GM23338 (cell line): Measurements from ENCODE around the gene MUC5AC. TPM values are rescaled to one million over a fixed set of nuclear protein-coding genes. Genes with fewer than 3 reads are reported as not detected.

Experiments used
- ATAC-seq: fragments of 200-7000 bp; cut with Tn5 transposase; 3 replicates; pipeline ENCODE4 v1.9.1; 2020
- DNase-seq: peaks from one replicate; pipeline ENCODE4 v3.0.0-alpha.2; 2015; ENCODE audit warnings: low spot score
- H2AFZ ChIP-seq: fragments of 200-600 bp; sonication (generic); 2 replicates; pipeline ENCODE4 v1.8.0; 2016; ENCODE audit warnings: antibody characterized with exemption, mild to moderate bottlenecking, moderate library complexity
- H3F3A ChIP-seq: fragments of 200-600 bp; sonication (generic); replicated peaks from 2 replicates; pipeline ENCODE4 v1.8.0; 2017; ENCODE audit warnings: antibody characterized with exemption, mixed run types, low read depth
- H3K27ac ChIP-seq: fragments of 200-600 bp; sonication (generic); 2 replicates; pipeline ENCODE4 v1.6.1; 2016; ENCODE audit warnings: low read depth
- H3K27me3 ChIP-seq: fragments of 200-600 bp; sonication (generic); 2 replicates; pipeline ENCODE4 v1.8.0; 2016; ENCODE audit warnings: mild to moderate bottlenecking, mixed run types, moderate library complexity; ENCODE audit not compliant: insufficient read depth
- H3K36me3 ChIP-seq: fragments of 200-600 bp; sonication (generic); 2 replicates; pipeline ENCODE4 v1.8.0; 2016; ENCODE audit warnings: mild to moderate bottlenecking; ENCODE audit not compliant: insufficient read depth
- H3K4me1 ChIP-seq: fragments of 200-600 bp; sonication (generic); 2 replicates; pipeline ENCODE4 v1.8.0; 2016; ENCODE audit warnings: mild to moderate bottlenecking, moderate library complexity; ENCODE audit not compliant: insufficient read depth
- H3K4me2 ChIP-seq: fragments of 200-600 bp; sonication (generic); 2 replicates; pipeline ENCODE4 v1.7.1; 2017; ENCODE audit warnings: mixed run types
- H3K4me3 ChIP-seq: fragments of 200-600 bp; sonication (generic); 2 replicates; pipeline ENCODE4 v1.6.1; 2016; ENCODE audit warnings: mixed run types
- H3K79me2 ChIP-seq: fragments of 200-600 bp; sonication (generic); replicated peaks from 2 replicates; pipeline ENCODE4 v1.8.0; 2017; ENCODE audit warnings: mild to moderate bottlenecking; ENCODE audit not compliant: insufficient read depth
- H3K9me2 ChIP-seq: fragments of 200-600 bp; sonication (generic); 2 replicates; pipeline ENCODE4 v1.8.0; 2017; ENCODE audit not compliant: insufficient read depth
- H4K20me1 ChIP-seq: fragments of 200-600 bp; sonication (generic); replicated peaks from 2 replicates; pipeline ENCODE4 v1.8.0; 2017; ENCODE audit warnings: mild to moderate bottlenecking; ENCODE audit not compliant: insufficient read depth
- H3K27ac Mint-ChIP-seq: 2 replicates; pipeline ENCODE4 v1.8.0; 2020; ENCODE audit warnings: inconsistent platforms, mild to moderate bottlenecking, moderate library complexity, mixed read lengths
- H3K27me3 Mint-ChIP-seq: 3 replicates; pipeline ENCODE4 v1.8.0; 2022; ENCODE audit warnings: low read depth, mild to moderate bottlenecking, moderate library complexity, mixed read lengths, inconsistent platforms; ENCODE audit not compliant: insufficient read depth, poor library complexity
- H3K36me3 Mint-ChIP-seq: 3 replicates; pipeline ENCODE4 v1.8.0; 2021; ENCODE audit warnings: low read depth, mild to moderate bottlenecking, inconsistent platforms, moderate library complexity, mixed read lengths
- H3K4me1 Mint-ChIP-seq: 3 replicates; pipeline ENCODE4 v1.8.0; 2020; ENCODE audit warnings: mild to moderate bottlenecking, inconsistent platforms, mixed read lengths
- H3K4me3 Mint-ChIP-seq: 3 replicates; pipeline ENCODE4 v1.8.0; 2021; ENCODE audit warnings: moderate library complexity, mild to moderate bottlenecking, inconsistent platforms, mixed read lengths
- H3K9me3 Mint-ChIP-seq: 3 replicates; pipeline ENCODE4 v1.8.0; 2020; ENCODE audit warnings: moderate library complexity, mild to moderate bottlenecking, inconsistent platforms, mixed read lengths
- CREB1 ChIP-seq: fragments of 250-450 bp; sonication (Bioruptor Pico); IDR thresholded peaks from 2 replicates; pipeline ENCODE4 v1.5.0; 2020; ENCODE audit warnings: low read depth, mild to moderate bottlenecking, moderate library complexity
- EZH2 ChIP-seq: fragments of 200-600 bp; sonication (generic); IDR thresholded peaks from one replicate; pipeline ENCODE4 v1.8.0; 2017; ENCODE audit warnings: antibody characterized with exemption, mild to moderate bottlenecking, low read depth; ENCODE audit not compliant: unreplicated experiment
- EZH2phosphoT487 ChIP-seq: fragments of 200-600 bp; sonication (generic); IDR thresholded peaks from one replicate; pipeline ENCODE4 v1.8.1; 2018; ENCODE audit warnings: antibody characterized with exemption; ENCODE audit not compliant: unreplicated experiment
- JUNB ChIP-seq: IDR thresholded peaks from one replicate; pipeline ENCODE4 v1.6.1; 2016; ENCODE audit warnings: antibody characterized with exemption; ENCODE audit not compliant: unreplicated experiment
- NANOG ChIP-seq: IDR thresholded peaks from 2 replicates; pipeline ENCODE4 v1.6.1; 2016; ENCODE audit warnings: antibody characterized with exemption, borderline replicate concordance
- POLR2AphosphoS5 ChIP-seq: IDR thresholded peaks from 2 replicates; pipeline ENCODE4 v1.6.1; 2016; ENCODE audit warnings: antibody characterized with exemption, low read depth
- STAT1 ChIP-seq: IDR thresholded peaks from one replicate; pipeline ENCODE4 v1.6.1; 2016; ENCODE audit warnings: antibody characterized with exemption; ENCODE audit not compliant: unreplicated experiment
- ZNF114 ChIP-seq: fragments of 250-450 bp; sonication (Bioruptor Pico); IDR thresholded peaks from 2 replicates; pipeline ENCODE4 v1.5.0; 2020; ENCODE audit warnings: mild to moderate bottlenecking, moderate library complexity
- ZNF331 ChIP-seq: fragments of 250-450 bp; sonication (Bioruptor Pico); IDR thresholded peaks from 2 replicates; pipeline ENCODE4 v1.5.0; 2020; ENCODE audit warnings: low read depth, mild to moderate bottlenecking, moderate library complexity
- polyA plus RNA-seq: library from polyadenylated mRNA; unstranded; fragments of >200 nt; fragmentation: Nextera tagmentation; extraction: Ambion mirVana; gene quantifications from 2 replicates; pipeline ENCODE4 v1.2.1, GENCODE V29; 2016
- total RNA-seq: library from RNA; depleted of rRNA; stranded (reverse); fragments of >200 nt; shearing (Covaris generic); gene quantifications from 2 replicates; pipeline ENCODE4 v1.2.3, GENCODE V29; 2014
- TF ChIP-seq, protein P1 (sequence below), 2 experiments: fragments of 200-600 bp in 1 of 2; sonication (generic) in 1 of 2; conservative IDR thresholded peaks; 2 replicates each; pipeline versions ENCODE4 v1.5.1 to v1.6.1; 2016 to 2017; ENCODE audit warnings: antibody characterized with exemption in 2 of 2, low read depth in 2 of 2, mild to moderate bottlenecking in 2 of 2, moderate library complexity in 1 of 2
- TF ChIP-seq, protein P2 (sequence below): IDR thresholded peaks from 2 replicates; pipeline ENCODE4 v1.6.1; 2016; ENCODE audit warnings: antibody characterized with exemption
- TF ChIP-seq, protein P3 (sequence below): fragments of 250-450 bp; sonication (Bioruptor Pico); IDR thresholded peaks from 2 replicates; pipeline ENCODE4 v1.5.0; 2020; ENCODE audit warnings: mild to moderate bottlenecking, moderate library complexity
- TF ChIP-seq, protein P4 (sequence below): IDR thresholded peaks from one replicate; pipeline ENCODE4 v1.6.1; 2018; ENCODE audit warnings: antibody characterized with exemption; ENCODE audit not compliant: unreplicated experiment

Gene MUC5AC
- total and polyA plus RNA-seq, 2 experiments from 2014 or later: not detected

DNA sequence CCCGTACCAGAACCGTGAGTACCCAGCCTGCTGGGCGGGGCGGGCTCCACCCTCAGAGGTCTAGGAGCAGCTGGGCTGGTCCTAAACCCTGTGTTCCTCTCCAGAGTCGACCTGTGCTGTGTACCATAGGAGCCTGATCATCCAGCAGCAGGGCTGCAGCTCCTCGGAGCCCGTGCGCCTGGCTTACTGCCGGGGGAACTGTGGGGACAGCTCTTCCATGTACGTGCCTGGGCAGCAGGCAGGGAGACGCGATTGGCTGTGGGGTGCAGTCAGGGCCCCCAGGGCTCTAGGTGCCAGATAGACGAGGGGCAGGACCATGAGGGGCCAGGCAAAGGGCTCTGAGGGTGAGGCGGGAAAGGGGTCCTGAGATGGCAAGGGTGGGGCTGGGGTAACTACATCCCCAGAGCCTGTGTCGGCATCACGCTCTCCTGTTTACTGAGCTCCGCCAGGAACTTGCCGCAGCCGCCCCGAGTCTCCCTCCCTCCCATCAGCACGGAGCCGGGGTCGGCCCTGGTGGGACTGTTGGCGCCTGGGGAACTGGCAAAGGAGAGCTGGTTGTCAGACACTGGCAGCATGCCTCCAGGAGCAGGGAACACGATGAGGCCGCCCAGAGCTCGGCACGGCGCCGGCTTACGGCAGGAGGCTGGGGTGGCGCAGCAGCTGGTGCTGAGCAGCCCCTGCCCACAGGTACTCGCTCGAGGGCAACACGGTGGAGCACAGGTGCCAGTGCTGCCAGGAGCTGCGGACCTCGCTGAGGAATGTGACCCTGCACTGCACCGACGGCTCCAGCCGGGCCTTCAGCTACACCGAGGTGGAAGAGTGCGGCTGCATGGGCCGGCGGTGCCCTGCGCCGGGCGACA, 42.2 kb downstream of the MUC5AC start:
- Histone ChIP-seq H3K4me3 (no peak overlapping the region), H3K4me1 (no peaks in the 10 kb centered on the region), H2AFZ (no peak overlapping the region), H3K79me2 (no peaks in the 10 kb centered on the region), H3K36me3 (no peaks in the 10 kb centered on the region), H3K9me2 (no peaks in the 10 kb centered on the region), H3K27me3 (no peaks in the 10 kb centered on the region), H3K4me2 (no peak overlapping the region), H4K20me1 (no peaks in the 10 kb centered on the region), H3K27ac (no peak overlapping the region), H3F3A (no peaks in the 10 kb centered on the region)
- no peak overlapping the region for H3K4me3 Mint-ChIP-seq
- no peak for TF ChIP-seq ZNF114
- TF ChIP-seq, protein P1, sequence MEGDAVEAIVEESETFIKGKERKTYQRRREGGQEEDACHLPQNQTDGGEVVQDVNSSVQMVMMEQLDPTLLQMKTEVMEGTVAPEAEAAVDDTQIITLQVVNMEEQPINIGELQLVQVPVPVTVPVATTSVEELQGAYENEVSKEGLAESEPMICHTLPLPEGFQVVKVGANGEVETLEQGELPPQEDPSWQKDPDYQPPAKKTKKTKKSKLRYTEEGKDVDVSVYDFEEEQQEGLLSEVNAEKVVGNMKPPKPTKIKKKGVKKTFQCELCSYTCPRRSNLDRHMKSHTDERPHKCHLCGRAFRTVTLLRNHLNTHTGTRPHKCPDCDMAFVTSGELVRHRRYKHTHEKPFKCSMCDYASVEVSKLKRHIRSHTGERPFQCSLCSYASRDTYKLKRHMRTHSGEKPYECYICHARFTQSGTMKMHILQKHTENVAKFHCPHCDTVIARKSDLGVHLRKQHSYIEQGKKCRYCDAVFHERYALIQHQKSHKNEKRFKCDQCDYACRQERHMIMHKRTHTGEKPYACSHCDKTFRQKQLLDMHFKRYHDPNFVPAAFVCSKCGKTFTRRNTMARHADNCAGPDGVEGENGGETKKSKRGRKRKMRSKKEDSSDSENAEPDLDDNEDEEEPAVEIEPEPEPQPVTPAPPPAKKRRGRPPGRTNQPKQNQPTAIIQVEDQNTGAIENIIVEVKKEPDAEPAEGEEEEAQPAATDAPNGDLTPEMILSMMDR (conservative IDR thresholded peaks at IDR 0.05; ENCODE audit: low read depth in 2 of 2): no peak
- no peak for TF ChIP-seq EZH2
- no peak for TF ChIP-seq STAT1
- TF ChIP-seq EZH2phosphoT487: no peak
- TF ChIP-seq, protein P2, sequence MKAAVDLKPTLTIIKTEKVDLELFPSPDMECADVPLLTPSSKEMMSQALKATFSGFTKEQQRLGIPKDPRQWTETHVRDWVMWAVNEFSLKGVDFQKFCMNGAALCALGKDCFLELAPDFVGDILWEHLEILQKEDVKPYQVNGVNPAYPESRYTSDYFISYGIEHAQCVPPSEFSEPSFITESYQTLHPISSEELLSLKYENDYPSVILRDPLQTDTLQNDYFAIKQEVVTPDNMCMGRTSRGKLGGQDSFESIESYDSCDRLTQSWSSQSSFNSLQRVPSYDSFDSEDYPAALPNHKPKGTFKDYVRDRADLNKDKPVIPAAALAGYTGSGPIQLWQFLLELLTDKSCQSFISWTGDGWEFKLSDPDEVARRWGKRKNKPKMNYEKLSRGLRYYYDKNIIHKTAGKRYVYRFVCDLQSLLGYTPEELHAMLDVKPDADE: no peak
- TF ChIP-seq, protein P3, sequence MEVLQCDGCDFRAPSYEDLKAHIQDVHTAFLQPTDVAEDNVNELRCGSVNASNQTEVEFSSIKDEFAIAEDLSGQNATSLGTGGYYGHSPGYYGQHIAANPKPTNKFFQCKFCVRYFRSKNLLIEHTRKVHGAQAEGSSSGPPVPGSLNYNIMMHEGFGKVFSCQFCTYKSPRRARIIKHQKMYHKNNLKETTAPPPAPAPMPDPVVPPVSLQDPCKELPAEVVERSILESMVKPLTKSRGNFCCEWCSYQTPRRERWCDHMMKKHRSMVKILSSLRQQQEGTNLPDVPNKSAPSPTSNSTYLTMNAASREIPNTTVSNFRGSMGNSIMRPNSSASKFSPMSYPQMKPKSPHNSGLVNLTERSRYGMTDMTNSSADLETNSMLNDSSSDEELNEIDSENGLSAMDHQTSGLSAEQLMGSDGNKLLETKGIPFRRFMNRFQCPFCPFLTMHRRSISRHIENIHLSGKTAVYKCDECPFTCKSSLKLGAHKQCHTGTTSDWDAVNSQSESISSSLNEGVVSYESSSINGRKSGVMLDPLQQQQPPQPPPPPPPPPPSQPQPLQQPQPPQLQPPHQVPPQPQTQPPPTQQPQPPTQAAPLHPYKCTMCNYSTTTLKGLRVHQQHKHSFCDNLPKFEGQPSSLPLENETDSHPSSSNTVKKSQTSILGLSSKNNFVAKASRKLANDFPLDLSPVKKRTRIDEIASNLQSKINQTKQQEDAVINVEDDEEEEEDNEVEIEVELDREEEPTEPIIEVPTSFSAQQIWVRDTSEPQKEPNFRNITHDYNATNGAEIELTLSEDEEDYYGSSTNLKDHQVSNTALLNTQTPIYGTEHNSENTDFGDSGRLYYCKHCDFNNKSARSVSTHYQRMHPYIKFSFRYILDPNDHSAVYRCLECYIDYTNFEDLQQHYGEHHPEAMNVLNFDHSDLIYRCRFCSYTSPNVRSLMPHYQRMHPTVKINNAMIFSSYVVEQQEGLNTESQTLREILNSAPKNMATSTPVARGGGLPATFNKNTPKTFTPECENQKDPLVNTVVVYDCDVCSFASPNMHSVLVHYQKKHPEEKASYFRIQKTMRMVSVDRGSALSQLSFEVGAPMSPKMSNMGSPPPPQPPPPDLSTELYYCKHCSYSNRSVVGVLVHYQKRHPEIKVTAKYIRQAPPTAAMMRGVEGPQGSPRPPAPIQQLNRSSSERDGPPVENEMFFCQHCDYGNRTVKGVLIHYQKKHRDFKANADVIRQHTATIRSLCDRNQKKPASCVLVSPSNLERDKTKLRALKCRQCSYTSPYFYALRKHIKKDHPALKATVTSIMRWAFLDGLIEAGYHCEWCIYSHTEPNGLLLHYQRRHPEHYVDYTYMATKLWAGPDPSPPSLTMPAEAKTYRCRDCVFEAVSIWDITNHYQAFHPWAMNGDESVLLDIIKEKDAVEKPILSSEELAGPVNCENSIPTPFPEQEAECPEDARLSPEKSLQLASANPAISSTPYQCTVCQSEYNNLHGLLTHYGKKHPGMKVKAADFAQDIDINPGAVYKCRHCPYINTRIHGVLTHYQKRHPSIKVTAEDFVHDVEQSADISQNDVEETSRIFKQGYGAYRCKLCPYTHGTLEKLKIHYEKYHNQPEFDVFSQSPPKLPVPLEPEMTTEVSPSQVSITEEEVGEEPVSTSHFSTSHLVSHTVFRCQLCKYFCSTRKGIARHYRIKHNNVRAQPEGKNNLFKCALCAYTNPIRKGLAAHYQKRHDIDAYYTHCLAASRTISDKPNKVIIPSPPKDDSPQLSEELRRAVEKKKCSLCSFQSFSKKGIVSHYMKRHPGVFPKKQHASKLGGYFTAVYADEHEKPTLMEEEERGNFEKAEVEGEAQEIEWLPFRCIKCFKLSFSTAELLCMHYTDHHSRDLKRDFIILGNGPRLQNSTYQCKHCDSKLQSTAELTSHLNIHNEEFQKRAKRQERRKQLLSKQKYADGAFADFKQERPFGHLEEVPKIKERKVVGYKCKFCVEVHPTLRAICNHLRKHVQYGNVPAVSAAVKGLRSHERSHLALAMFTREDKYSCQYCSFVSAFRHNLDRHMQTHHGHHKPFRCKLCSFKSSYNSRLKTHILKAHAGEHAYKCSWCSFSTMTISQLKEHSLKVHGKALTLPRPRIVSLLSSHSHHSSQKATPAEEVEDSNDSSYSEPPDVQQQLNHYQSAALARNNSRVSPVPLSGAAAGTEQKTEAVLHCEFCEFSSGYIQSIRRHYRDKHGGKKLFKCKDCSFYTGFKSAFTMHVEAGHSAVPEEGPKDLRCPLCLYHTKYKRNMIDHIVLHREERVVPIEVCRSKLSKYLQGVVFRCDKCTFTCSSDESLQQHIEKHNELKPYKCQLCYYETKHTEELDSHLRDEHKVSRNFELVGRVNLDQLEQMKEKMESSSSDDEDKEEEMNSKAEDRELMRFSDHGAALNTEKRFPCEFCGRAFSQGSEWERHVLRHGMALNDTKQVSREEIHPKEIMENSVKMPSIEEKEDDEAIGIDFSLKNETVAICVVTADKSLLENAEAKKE (CRISPR knock-in tag): no peak
- TF ChIP-seq, protein P4, sequence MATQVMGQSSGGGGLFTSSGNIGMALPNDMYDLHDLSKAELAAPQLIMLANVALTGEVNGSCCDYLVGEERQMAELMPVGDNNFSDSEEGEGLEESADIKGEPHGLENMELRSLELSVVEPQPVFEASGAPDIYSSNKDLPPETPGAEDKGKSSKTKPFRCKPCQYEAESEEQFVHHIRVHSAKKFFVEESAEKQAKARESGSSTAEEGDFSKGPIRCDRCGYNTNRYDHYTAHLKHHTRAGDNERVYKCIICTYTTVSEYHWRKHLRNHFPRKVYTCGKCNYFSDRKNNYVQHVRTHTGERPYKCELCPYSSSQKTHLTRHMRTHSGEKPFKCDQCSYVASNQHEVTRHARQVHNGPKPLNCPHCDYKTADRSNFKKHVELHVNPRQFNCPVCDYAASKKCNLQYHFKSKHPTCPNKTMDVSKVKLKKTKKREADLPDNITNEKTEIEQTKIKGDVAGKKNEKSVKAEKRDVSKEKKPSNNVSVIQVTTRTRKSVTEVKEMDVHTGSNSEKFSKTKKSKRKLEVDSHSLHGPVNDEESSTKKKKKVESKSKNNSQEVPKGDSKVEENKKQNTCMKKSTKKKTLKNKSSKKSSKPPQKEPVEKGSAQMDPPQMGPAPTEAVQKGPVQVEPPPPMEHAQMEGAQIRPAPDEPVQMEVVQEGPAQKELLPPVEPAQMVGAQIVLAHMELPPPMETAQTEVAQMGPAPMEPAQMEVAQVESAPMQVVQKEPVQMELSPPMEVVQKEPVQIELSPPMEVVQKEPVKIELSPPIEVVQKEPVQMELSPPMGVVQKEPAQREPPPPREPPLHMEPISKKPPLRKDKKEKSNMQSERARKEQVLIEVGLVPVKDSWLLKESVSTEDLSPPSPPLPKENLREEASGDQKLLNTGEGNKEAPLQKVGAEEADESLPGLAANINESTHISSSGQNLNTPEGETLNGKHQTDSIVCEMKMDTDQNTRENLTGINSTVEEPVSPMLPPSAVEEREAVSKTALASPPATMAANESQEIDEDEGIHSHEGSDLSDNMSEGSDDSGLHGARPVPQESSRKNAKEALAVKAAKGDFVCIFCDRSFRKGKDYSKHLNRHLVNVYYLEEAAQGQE: no peak
- no peak for TF ChIP-seq JUNB
- no peak for TF ChIP-seq ZNF331
- no peak for TF ChIP-seq NANOG
- no peak for TF ChIP-seq POLR2AphosphoS5
- TF ChIP-seq CREB1 (CRISPR knock-in tag): no peak
- no peaks in the 10 kb centered on the region for H3K9me3 Mint-ChIP-seq
- H3K36me3 Mint-ChIP-seq: no peaks in the 10 kb centered on the region
- H3K27ac Mint-ChIP-seq: no peak overlapping the region
- ATAC-seq (no peak), DNase-seq (no peak)
- H3K27me3 Mint-ChIP-seq: peaks cover 6% of the 10 kb centered on the region
- H3K4me1 Mint-ChIP-seq: no peaks in the 10 kb centered on the region
